HFF-Myc (cell line): ENCODE measurements around the gene PYCARD.
"Not testable (repeated sequence)": the region's sequence is repeated elsewhere in the genome, so short reads cannot be mapped to it uniquely, and the experiment has no call there.

Experiments used
- DNase-seq: peaks from one replicate; pipeline ENCODE4 v3.0.0-alpha.2; 2011; ENCODE audit warnings: low read depth; ENCODE audit errors: extremely low read depth
- H3K4me3 ChIP-seq: replicated peaks from 2 replicates; pipeline ENCODE4 v1.5.1; 2011; ENCODE audit warnings: low read depth, mild to moderate bottlenecking, control low read depth, low read length
- CTCF ChIP-seq: IDR thresholded peaks from 2 replicates; pipeline ENCODE4 v1.5.1; 2012; ENCODE audit warnings: mild to moderate bottlenecking, low read depth, low read length, control low read depth; ENCODE audit errors: missing control alignments

PYCARD gene

GRCh38 chr16:31213877-31214707, 11.5 kb upstream of the PYCARD start, which contains the start of gene TRIM72:
TSS of gene TRIM72 (plus strand) at chr16:31214119. CDS start at chr16:31214739, 620 bp downstream.
- peak within 1 kb of the TSS; percentile 40 for H3K4me3 ChIP-seq
- no peak for DNase-seq
- no peak for TF ChIP-seq CTCF

GRCh38 chr16:31213342-31213741, 10.8 kb upstream of the PYCARD start:
- TF ChIP-seq CTCF = no peak
- H3K4me3 ChIP-seq = no peak overlapping the region
- DNase-seq = no peak

- no peak for TF ChIP-seq CTCF
- DNase-seq = no peak
- H3K4me3 ChIP-seq = no peak overlapping the region
These were observed 4.2 kb upstream of the PYCARD start for GRCh38 chr16:31206776-31207175.

GRCh38 chr16:31204871-31205666, 2.5 kb upstream of the PYCARD start:
- no peak overlapping the region for H3K4me3 ChIP-seq
- TF ChIP-seq CTCF = no peak
- no peak for DNase-seq

- TF ChIP-seq CTCF = no peak
- no peak for DNase-seq
- peak overlapping the region; percentile 52 for H3K4me3 ChIP-seq
These were observed 762 bp downstream of the PYCARD start for GRCh38 chr16:31201582-31202413.

GRCh38 chr16:31200821-31201568, 1.6 kb downstream of the PYCARD start:
- TF ChIP-seq CTCF = peak; percentile 12
- H3K4me3 ChIP-seq = no peak overlapping the region; the same call in 1 of the 2 replicates
- DNase-seq = peak; percentile 21

- not testable (repeated sequence) for H3K4me3 ChIP-seq
These were observed 2.4 kb downstream of the PYCARD start for GRCh38 chr16:31200111-31200510.

More at GRCh38 chr16:31200111-31200510, 2.4 kb downstream of the PYCARD start:
- not testable (repeated sequence) for DNase-seq
